GM23338 (cell line): Measurements from ENCODE around the gene PDE4D. TPM values are rescaled to one million over a fixed set of nuclear protein-coding genes. Genes with fewer than 3 reads are reported as not detected.

ENCODE experiments used
- ATAC-seq: fragments of 200-7000 bp; cut with Tn5 transposase; 3 replicates; pipeline ENCODE4 v1.9.1; 2020
- DNase-seq: peaks from one replicate; pipeline ENCODE4 v3.0.0-alpha.2; 2015; ENCODE audit warnings: low spot score
- H2AFZ ChIP-seq: fragments of 200-600 bp; sonication (generic); 2 replicates; pipeline ENCODE4 v1.8.0; 2016; ENCODE audit warnings: antibody characterized with exemption, mild to moderate bottlenecking, moderate library complexity
- H3F3A ChIP-seq: fragments of 200-600 bp; sonication (generic); replicated peaks from 2 replicates; pipeline ENCODE4 v1.8.0; 2017; ENCODE audit warnings: antibody characterized with exemption, mixed run types, low read depth
- H3K27ac ChIP-seq: fragments of 200-600 bp; sonication (generic); 2 replicates; pipeline ENCODE4 v1.6.1; 2016; ENCODE audit warnings: low read depth
- H3K27me3 ChIP-seq: fragments of 200-600 bp; sonication (generic); 2 replicates; pipeline ENCODE4 v1.8.0; 2016; ENCODE audit warnings: mild to moderate bottlenecking, mixed run types, moderate library complexity; ENCODE audit not compliant: insufficient read depth
- H3K36me3 ChIP-seq: fragments of 200-600 bp; sonication (generic); 2 replicates; pipeline ENCODE4 v1.8.0; 2016; ENCODE audit warnings: mild to moderate bottlenecking; ENCODE audit not compliant: insufficient read depth
- H3K4me1 ChIP-seq: fragments of 200-600 bp; sonication (generic); 2 replicates; pipeline ENCODE4 v1.8.0; 2016; ENCODE audit warnings: mild to moderate bottlenecking, moderate library complexity; ENCODE audit not compliant: insufficient read depth
- H3K4me2 ChIP-seq: fragments of 200-600 bp; sonication (generic); 2 replicates; pipeline ENCODE4 v1.7.1; 2017; ENCODE audit warnings: mixed run types
- H3K4me3 ChIP-seq: fragments of 200-600 bp; sonication (generic); 2 replicates; pipeline ENCODE4 v1.6.1; 2016; ENCODE audit warnings: mixed run types
- H3K79me2 ChIP-seq: fragments of 200-600 bp; sonication (generic); replicated peaks from 2 replicates; pipeline ENCODE4 v1.8.0; 2017; ENCODE audit warnings: mild to moderate bottlenecking; ENCODE audit not compliant: insufficient read depth
- H3K9me2 ChIP-seq: fragments of 200-600 bp; sonication (generic); 2 replicates; pipeline ENCODE4 v1.8.0; 2017; ENCODE audit not compliant: insufficient read depth
- H4K20me1 ChIP-seq: fragments of 200-600 bp; sonication (generic); replicated peaks from 2 replicates; pipeline ENCODE4 v1.8.0; 2017; ENCODE audit warnings: mild to moderate bottlenecking; ENCODE audit not compliant: insufficient read depth
- H3K27ac Mint-ChIP-seq: 2 replicates; pipeline ENCODE4 v1.8.0; 2020; ENCODE audit warnings: inconsistent platforms, mild to moderate bottlenecking, moderate library complexity, mixed read lengths
- H3K27me3 Mint-ChIP-seq: 3 replicates; pipeline ENCODE4 v1.8.0; 2022; ENCODE audit warnings: low read depth, mild to moderate bottlenecking, moderate library complexity, mixed read lengths, inconsistent platforms; ENCODE audit not compliant: insufficient read depth, poor library complexity
- H3K36me3 Mint-ChIP-seq: 3 replicates; pipeline ENCODE4 v1.8.0; 2021; ENCODE audit warnings: low read depth, mild to moderate bottlenecking, inconsistent platforms, moderate library complexity, mixed read lengths
- H3K4me1 Mint-ChIP-seq: 3 replicates; pipeline ENCODE4 v1.8.0; 2020; ENCODE audit warnings: mild to moderate bottlenecking, inconsistent platforms, mixed read lengths
- H3K4me3 Mint-ChIP-seq: 3 replicates; pipeline ENCODE4 v1.8.0; 2021; ENCODE audit warnings: moderate library complexity, mild to moderate bottlenecking, inconsistent platforms, mixed read lengths
- H3K9me3 Mint-ChIP-seq: 3 replicates; pipeline ENCODE4 v1.8.0; 2020; ENCODE audit warnings: moderate library complexity, mild to moderate bottlenecking, inconsistent platforms, mixed read lengths
- CREB1 ChIP-seq: fragments of 250-450 bp; sonication (Bioruptor Pico); IDR thresholded peaks from 2 replicates; pipeline ENCODE4 v1.5.0; 2020; ENCODE audit warnings: low read depth, mild to moderate bottlenecking, moderate library complexity
- EZH2 ChIP-seq: fragments of 200-600 bp; sonication (generic); IDR thresholded peaks from one replicate; pipeline ENCODE4 v1.8.0; 2017; ENCODE audit warnings: antibody characterized with exemption, mild to moderate bottlenecking, low read depth; ENCODE audit not compliant: unreplicated experiment
- JUNB ChIP-seq: IDR thresholded peaks from one replicate; pipeline ENCODE4 v1.6.1; 2016; ENCODE audit warnings: antibody characterized with exemption; ENCODE audit not compliant: unreplicated experiment
- POLR2AphosphoS5 ChIP-seq: IDR thresholded peaks from 2 replicates; pipeline ENCODE4 v1.6.1; 2016; ENCODE audit warnings: antibody characterized with exemption, low read depth
- STAT1 ChIP-seq: IDR thresholded peaks from one replicate; pipeline ENCODE4 v1.6.1; 2016; ENCODE audit warnings: antibody characterized with exemption; ENCODE audit not compliant: unreplicated experiment
- ZNF114 ChIP-seq: fragments of 250-450 bp; sonication (Bioruptor Pico); IDR thresholded peaks from 2 replicates; pipeline ENCODE4 v1.5.0; 2020; ENCODE audit warnings: mild to moderate bottlenecking, moderate library complexity
- ZNF331 ChIP-seq: fragments of 250-450 bp; sonication (Bioruptor Pico); IDR thresholded peaks from 2 replicates; pipeline ENCODE4 v1.5.0; 2020; ENCODE audit warnings: low read depth, mild to moderate bottlenecking, moderate library complexity
- polyA plus RNA-seq: library from polyadenylated mRNA; unstranded; fragments of >200 nt; fragmentation: Nextera tagmentation; extraction: Ambion mirVana; gene quantifications from 2 replicates; pipeline ENCODE4 v1.2.1, GENCODE V29; 2016
- total RNA-seq: library from RNA; depleted of rRNA; stranded (reverse); fragments of >200 nt; shearing (Covaris generic); gene quantifications from 2 replicates; pipeline ENCODE4 v1.2.3, GENCODE V29; 2014
- TF ChIP-seq, protein P1 (sequence below): fragments of 250-450 bp; sonication (Bioruptor Pico); IDR thresholded peaks from 2 replicates; pipeline ENCODE4 v1.5.0; 2020; ENCODE audit warnings: mild to moderate bottlenecking, moderate library complexity
- TF ChIP-seq, protein P2 (sequence below): IDR thresholded peaks from 2 replicates; pipeline ENCODE4 v1.6.1; 2016; ENCODE audit warnings: antibody characterized with exemption
- TF ChIP-seq, protein P3 (sequence below), 2 experiments: fragments of 200-600 bp in 1 of 2; sonication (generic) in 1 of 2; conservative IDR thresholded peaks; 2 replicates each; pipeline versions ENCODE4 v1.5.1 to v1.6.1; 2016 to 2017; ENCODE audit warnings: antibody characterized with exemption in 2 of 2, low read depth in 2 of 2, mild to moderate bottlenecking in 2 of 2, moderate library complexity in 1 of 2
- TF ChIP-seq, protein P4 (sequence below): IDR thresholded peaks from one replicate; pipeline ENCODE4 v1.6.1; 2018; ENCODE audit warnings: antibody characterized with exemption; ENCODE audit not compliant: unreplicated experiment

Gene PDE4D
- total and polyA plus RNA-seq, 2 experiments from 2014 or later, result 2.1 to 4.7 TPM

DNA sequence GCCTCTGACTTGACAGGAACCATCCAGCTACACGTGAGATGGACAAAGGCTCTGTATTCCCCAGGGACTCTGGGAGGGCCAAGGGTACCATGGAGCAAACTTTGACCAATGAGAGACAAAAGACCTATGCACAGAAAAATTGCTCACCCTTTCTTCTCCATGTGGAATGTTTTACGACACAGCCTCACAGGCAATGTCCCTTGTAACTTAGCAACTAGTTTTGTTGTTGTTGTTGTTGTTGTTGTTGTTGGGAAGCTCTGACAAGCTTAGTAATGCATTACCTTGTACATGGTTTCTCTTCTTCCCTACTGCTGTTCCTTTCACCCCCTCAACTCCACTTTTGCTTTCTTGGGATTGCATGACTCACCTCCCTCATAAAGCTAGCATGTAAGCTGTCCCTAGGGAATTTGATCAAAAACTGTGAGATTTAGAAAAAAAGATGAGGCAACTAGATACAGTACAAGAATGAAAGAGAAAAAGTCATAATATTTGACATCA, 759.7 kb downstream of the PDE4D start (continued):
- TF ChIP-seq, protein P1, sequence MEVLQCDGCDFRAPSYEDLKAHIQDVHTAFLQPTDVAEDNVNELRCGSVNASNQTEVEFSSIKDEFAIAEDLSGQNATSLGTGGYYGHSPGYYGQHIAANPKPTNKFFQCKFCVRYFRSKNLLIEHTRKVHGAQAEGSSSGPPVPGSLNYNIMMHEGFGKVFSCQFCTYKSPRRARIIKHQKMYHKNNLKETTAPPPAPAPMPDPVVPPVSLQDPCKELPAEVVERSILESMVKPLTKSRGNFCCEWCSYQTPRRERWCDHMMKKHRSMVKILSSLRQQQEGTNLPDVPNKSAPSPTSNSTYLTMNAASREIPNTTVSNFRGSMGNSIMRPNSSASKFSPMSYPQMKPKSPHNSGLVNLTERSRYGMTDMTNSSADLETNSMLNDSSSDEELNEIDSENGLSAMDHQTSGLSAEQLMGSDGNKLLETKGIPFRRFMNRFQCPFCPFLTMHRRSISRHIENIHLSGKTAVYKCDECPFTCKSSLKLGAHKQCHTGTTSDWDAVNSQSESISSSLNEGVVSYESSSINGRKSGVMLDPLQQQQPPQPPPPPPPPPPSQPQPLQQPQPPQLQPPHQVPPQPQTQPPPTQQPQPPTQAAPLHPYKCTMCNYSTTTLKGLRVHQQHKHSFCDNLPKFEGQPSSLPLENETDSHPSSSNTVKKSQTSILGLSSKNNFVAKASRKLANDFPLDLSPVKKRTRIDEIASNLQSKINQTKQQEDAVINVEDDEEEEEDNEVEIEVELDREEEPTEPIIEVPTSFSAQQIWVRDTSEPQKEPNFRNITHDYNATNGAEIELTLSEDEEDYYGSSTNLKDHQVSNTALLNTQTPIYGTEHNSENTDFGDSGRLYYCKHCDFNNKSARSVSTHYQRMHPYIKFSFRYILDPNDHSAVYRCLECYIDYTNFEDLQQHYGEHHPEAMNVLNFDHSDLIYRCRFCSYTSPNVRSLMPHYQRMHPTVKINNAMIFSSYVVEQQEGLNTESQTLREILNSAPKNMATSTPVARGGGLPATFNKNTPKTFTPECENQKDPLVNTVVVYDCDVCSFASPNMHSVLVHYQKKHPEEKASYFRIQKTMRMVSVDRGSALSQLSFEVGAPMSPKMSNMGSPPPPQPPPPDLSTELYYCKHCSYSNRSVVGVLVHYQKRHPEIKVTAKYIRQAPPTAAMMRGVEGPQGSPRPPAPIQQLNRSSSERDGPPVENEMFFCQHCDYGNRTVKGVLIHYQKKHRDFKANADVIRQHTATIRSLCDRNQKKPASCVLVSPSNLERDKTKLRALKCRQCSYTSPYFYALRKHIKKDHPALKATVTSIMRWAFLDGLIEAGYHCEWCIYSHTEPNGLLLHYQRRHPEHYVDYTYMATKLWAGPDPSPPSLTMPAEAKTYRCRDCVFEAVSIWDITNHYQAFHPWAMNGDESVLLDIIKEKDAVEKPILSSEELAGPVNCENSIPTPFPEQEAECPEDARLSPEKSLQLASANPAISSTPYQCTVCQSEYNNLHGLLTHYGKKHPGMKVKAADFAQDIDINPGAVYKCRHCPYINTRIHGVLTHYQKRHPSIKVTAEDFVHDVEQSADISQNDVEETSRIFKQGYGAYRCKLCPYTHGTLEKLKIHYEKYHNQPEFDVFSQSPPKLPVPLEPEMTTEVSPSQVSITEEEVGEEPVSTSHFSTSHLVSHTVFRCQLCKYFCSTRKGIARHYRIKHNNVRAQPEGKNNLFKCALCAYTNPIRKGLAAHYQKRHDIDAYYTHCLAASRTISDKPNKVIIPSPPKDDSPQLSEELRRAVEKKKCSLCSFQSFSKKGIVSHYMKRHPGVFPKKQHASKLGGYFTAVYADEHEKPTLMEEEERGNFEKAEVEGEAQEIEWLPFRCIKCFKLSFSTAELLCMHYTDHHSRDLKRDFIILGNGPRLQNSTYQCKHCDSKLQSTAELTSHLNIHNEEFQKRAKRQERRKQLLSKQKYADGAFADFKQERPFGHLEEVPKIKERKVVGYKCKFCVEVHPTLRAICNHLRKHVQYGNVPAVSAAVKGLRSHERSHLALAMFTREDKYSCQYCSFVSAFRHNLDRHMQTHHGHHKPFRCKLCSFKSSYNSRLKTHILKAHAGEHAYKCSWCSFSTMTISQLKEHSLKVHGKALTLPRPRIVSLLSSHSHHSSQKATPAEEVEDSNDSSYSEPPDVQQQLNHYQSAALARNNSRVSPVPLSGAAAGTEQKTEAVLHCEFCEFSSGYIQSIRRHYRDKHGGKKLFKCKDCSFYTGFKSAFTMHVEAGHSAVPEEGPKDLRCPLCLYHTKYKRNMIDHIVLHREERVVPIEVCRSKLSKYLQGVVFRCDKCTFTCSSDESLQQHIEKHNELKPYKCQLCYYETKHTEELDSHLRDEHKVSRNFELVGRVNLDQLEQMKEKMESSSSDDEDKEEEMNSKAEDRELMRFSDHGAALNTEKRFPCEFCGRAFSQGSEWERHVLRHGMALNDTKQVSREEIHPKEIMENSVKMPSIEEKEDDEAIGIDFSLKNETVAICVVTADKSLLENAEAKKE (CRISPR knock-in tag), result no peak
- TF ChIP-seq, protein P2, sequence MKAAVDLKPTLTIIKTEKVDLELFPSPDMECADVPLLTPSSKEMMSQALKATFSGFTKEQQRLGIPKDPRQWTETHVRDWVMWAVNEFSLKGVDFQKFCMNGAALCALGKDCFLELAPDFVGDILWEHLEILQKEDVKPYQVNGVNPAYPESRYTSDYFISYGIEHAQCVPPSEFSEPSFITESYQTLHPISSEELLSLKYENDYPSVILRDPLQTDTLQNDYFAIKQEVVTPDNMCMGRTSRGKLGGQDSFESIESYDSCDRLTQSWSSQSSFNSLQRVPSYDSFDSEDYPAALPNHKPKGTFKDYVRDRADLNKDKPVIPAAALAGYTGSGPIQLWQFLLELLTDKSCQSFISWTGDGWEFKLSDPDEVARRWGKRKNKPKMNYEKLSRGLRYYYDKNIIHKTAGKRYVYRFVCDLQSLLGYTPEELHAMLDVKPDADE, result no peak
- no peak for TF ChIP-seq ZNF114

DNA sequence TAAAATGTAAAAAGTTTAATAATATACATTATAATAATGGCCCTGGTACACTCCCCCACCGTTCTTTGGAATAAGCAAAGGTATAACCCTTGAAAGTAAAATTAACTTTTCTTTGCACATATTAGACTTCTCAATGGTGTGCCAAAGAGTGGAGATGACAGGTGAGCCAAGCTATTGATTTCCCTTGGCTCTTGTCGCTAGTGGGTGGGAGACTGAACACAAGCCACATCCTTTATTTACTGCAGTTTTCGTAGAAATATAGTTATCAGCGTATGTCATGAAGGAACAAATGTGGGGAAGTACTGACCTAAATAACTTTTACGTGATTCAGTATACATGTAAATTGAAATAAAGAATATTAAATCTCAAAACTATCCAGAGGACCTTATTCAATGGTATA, 761.4 kb downstream of the PDE4D start:
- H3K9me3 Mint-ChIP-seq, result no peaks in the 10 kb centered on the region
- peaks cover 3% of the 10 kb centered on the region; the same call in 1 of the 2 replicates for H3K9me2 ChIP-seq
- no peak overlapping the region for H3K27ac ChIP-seq
- ATAC-seq (no peak), DNase-seq (no peak)
- H4K20me1 ChIP-seq, result no peaks in the 10 kb centered on the region
- H3K79me2 ChIP-seq, result no peaks in the 10 kb centered on the region
- H3K27me3 ChIP-seq, result no peaks in the 10 kb centered on the region
- peaks cover 13% of the 10 kb centered on the region for H3K4me1 Mint-ChIP-seq
- no peaks in the 10 kb centered on the region for H3F3A ChIP-seq
- no peaks in the 10 kb centered on the region for H3K36me3 Mint-ChIP-seq
- H3K36me3 ChIP-seq, result no peaks in the 10 kb centered on the region
- H3K27ac Mint-ChIP-seq, result no peak overlapping the region
- peaks cover 34% of the 10 kb centered on the region for H3K4me1 ChIP-seq
- no peak overlapping the region for H3K4me3 Mint-ChIP-seq
- H3K4me2 ChIP-seq, result no peak overlapping the region
- peaks cover 4% of the 10 kb centered on the region for H3K27me3 Mint-ChIP-seq
- H2AFZ ChIP-seq, result no peak overlapping the region
- no peak overlapping the region for H3K4me3 ChIP-seq
- TF ChIP-seq STAT1 (no peak), POLR2AphosphoS5 (no peak), ZNF331 (CRISPR knock-in tag) (no peak), CREB1 (CRISPR knock-in tag) (no peak), EZH2 (no peak), JUNB (no peak), ZNF114 (no peak)
- TF ChIP-seq, protein P2, result no peak
- TF ChIP-seq, protein P3, sequence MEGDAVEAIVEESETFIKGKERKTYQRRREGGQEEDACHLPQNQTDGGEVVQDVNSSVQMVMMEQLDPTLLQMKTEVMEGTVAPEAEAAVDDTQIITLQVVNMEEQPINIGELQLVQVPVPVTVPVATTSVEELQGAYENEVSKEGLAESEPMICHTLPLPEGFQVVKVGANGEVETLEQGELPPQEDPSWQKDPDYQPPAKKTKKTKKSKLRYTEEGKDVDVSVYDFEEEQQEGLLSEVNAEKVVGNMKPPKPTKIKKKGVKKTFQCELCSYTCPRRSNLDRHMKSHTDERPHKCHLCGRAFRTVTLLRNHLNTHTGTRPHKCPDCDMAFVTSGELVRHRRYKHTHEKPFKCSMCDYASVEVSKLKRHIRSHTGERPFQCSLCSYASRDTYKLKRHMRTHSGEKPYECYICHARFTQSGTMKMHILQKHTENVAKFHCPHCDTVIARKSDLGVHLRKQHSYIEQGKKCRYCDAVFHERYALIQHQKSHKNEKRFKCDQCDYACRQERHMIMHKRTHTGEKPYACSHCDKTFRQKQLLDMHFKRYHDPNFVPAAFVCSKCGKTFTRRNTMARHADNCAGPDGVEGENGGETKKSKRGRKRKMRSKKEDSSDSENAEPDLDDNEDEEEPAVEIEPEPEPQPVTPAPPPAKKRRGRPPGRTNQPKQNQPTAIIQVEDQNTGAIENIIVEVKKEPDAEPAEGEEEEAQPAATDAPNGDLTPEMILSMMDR (conservative IDR thresholded peaks at IDR 0.05; ENCODE audit: low read depth in 2 of 2), result no peak
- TF ChIP-seq, protein P4, sequence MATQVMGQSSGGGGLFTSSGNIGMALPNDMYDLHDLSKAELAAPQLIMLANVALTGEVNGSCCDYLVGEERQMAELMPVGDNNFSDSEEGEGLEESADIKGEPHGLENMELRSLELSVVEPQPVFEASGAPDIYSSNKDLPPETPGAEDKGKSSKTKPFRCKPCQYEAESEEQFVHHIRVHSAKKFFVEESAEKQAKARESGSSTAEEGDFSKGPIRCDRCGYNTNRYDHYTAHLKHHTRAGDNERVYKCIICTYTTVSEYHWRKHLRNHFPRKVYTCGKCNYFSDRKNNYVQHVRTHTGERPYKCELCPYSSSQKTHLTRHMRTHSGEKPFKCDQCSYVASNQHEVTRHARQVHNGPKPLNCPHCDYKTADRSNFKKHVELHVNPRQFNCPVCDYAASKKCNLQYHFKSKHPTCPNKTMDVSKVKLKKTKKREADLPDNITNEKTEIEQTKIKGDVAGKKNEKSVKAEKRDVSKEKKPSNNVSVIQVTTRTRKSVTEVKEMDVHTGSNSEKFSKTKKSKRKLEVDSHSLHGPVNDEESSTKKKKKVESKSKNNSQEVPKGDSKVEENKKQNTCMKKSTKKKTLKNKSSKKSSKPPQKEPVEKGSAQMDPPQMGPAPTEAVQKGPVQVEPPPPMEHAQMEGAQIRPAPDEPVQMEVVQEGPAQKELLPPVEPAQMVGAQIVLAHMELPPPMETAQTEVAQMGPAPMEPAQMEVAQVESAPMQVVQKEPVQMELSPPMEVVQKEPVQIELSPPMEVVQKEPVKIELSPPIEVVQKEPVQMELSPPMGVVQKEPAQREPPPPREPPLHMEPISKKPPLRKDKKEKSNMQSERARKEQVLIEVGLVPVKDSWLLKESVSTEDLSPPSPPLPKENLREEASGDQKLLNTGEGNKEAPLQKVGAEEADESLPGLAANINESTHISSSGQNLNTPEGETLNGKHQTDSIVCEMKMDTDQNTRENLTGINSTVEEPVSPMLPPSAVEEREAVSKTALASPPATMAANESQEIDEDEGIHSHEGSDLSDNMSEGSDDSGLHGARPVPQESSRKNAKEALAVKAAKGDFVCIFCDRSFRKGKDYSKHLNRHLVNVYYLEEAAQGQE, result no peak
